Suppressor macrophage treated with lipopolysaccharide for 4 hours (primary cell): Measurements from ENCODE around the gene SCGB1D2.

Experiments
- DNase-seq: peaks from one replicate; pipeline ENCODE4 v3.0.0-alpha.2; 2020

The SCGB1D2 gene

GRCh38 chr11:62264004-62264403 is 22.0 kb downstream of the SCGB1D2 start:
- no peak for DNase-seq

- DNase-seq = no peak
These were observed 24.5 kb downstream of the SCGB1D2 start for GRCh38 chr11:62266558-62266957.

GRCh38 chr11:62267050-62267449 is 25.0 kb downstream of the SCGB1D2 start:
- DNase-seq = no peak

GRCh38 chr11:62267576-62267975 is 25.5 kb downstream of the SCGB1D2 start:
- DNase-seq = no peak

GRCh38 chr11:62269654-62270278 is 27.7 kb downstream of the SCGB1D2 start, which contains the start of gene SCGB2A2:
Gene SCGB2A2, plus strand, starts transcription at chr11:62270158. Its CDS starts 59 bp downstream, at chr11:62270217.
- DNase-seq = no peak

- no peak for DNase-seq
These were observed 31.2 kb downstream of the SCGB1D2 start for GRCh38 chr11:62273284-62273683.

GRCh38 chr11:62273789-62274275 is 31.8 kb downstream of the SCGB1D2 start:
- DNase-seq = no peak

- DNase-seq = no peak
These were observed 38.4 kb downstream of the SCGB1D2 start for GRCh38 chr11:62280452-62280851.
